ENCODE results near the gene THADA.
"Not testable (repeated sequence)": the region's sequence is repeated elsewhere in the genome, so short reads cannot be mapped to it uniquely, and the experiment has no call there.

Gene THADA

DNA sequence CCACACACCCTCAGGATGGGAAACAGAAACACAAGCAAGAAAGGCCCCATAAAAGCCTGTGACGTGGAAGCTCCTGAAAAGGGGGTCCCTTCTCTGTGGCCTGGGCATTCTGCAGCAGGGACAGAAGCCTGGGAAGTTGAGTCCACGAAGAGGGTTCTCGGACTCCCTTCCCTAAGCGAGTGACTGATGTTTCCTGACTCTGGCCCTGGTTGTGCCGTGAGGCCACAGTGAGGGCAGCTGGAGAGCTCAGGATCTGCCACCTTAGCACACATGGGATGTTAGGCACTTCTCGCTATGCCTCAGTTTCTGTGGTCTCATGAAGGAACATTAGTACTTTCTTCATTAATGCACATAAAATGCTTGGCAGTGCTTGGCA lies 282.2 kb downstream of the THADA start:
- DNase-seq: no peak

DNA sequence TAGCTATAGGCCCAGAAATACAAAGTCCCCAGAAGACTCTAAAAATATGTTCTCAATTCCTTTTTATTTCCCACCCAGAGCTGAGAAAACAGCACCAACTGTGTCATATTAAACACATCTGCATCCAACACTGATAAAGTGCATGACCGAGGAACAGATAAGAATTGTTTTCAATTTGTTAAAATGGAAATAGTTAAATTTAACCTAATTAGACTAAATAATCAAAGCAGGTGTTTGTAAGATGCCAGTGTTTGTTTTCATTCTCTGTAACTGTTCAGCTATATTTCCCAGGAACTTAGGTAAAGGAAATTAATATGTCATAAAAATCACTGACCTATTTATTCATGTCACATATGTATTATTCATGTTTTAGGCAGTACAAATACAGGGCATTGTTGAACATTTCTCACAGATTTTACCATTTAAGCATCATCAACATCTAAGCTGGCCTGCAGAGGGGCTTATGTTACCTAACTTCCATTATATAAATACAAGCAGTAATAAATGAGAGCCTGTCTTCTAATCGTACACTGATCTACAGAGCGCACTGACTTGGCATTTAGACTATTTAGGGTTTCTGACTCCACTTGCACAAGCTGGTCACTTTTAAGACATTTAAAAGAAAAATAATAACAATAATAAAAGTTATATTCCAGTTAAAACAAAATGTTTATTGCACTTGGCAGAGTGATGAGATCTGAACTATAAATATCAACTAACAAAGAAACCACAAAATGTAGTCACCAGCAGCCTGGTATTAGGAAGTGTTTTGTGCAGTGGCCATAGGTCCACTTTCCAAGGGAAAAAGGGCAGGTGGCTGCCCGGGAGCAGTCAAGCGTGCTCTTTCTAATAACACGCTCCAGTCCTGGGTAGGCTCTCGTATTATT lies 282.8 kb downstream of the THADA start:
- peak; percentile 36 for DNase-seq

DNA sequence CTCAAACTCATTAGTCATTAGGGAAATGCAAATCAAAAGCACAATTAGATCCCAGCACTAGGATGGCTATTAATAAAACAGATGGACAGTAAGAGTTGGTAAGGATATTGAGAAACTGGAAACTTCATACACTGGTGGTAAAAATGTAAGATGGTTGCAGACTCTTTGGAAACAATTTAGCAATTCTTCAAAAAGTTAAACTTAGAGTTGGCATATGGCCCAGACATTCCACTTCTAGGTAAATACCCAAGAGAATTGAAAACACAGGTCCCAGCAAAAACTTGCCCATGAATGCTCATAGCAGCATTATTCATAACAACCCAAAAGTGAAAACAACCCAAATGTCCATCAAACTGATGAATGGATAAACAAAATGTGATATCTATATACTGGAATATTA lies 284.6 kb downstream of the THADA start:
- DNase-seq: no peak

DNA sequence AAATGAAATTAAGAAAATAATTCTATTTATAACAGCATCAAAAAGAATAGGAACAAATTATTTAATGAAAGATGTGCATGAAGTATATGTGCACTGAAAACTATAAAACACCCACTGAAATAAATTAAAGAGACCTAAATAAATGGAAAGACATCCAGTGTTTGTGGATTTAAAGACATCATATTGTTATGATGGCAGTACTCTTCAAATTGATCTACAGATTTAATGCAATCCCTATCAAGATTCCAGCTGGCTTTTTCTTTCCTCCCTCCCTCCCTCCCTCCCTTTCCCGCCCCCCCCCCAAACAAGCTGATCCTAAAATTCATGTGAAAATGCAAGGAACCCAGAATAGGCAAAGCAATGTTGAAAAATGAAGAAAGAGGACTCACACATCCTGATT lies 285.9 kb downstream of the THADA start:
- no peak for DNase-seq

DNA sequence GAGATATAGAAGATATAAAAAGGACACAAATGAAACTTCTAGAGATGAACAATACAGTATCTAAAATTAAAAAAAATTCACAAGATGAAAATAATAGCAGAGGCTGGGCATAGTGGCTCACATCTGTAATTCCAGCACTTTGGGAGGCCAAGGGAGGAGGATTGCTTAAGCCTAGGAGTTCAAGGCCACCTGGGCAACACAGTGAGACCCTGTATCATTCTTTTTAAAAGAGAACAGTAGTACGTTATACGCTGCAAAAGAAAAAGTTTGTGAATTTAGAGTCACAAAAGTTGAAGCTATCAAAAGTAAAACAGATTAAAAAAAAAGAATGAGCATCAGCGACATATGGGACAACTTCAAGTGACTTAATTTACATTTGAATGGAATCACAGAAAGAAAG lies 287.9 kb downstream of the THADA start:
- DNase-seq: no peak

DNA sequence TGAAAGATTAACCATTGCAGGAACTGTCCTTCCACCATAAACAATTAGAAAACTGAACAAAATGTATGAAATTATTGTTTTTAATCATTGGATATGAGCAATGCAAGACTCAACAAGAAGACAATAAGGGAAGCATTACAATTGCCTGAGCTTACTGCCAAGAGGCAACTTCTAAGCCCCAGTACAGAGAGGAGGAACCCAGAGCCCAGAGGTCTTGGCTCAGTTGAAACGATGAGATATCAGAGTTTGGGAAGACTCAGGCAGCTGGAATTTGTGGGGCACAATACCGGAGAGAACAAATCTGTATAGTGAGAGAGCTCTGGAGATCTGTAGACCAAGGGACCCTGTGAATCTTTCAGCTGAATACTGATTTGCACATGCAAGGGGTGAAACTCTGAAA lies 288.8 kb downstream of the THADA start:
- no peak for DNase-seq

DNA sequence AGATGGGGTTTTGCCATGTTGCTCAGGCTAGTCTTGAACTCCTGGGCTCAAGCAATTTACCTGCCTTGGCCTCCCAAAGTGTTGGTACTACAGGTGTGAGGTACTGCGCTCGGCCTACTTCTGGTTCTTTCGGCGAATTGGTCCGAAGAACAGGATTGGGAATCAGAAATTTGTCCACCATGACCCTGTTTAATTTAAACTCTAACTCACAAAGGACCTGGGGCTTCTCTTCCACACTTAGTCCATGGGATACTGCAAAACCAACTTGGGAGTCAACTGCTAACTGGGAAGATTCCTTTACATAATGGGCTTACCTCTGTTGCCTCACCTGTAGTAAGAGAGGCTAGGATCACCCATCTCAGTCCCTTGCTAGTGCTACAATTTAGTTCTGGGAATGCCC lies 289.6 kb downstream of the THADA start:
- no peak for DNase-seq

DNA sequence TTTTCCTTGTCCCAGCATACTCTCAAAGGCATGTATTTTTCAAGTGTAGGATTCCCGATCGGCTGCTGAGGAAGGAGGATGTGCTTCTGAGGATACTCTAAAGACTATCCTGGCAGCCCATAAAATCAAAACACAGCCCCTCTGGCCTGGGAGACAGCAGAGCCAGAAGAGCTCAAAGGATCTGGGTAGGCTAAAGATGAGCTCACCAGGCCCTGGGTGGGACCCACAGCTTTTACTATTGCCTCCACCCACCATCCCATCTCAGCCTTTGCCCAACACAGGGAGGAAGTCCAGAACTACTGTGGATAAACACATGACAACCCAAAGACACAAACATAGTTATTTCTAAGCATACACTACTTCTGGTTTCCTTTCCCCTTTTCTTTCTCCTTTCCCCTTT lies 290.3 kb downstream of the THADA start:
- no peak for DNase-seq

DNA sequence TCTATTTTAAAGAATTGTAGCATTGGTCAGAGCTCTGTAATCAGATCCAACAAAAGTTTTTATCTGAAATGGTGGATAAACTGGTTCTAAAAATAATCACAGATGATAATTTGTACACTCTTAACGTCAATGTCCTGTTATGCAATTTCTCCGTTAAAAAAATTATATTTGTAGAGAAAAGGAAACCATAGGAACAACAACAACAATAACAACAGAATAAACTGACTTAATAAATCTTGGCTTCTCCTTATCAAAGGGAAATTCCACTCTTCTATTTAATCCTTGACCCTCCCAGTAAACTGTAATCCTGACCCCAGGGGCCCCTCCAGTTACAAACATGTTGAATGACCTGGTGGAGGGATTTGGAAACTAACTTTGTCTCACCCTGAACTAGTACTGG lies 290.8 kb downstream of the THADA start:
- no peak for DNase-seq

DNA sequence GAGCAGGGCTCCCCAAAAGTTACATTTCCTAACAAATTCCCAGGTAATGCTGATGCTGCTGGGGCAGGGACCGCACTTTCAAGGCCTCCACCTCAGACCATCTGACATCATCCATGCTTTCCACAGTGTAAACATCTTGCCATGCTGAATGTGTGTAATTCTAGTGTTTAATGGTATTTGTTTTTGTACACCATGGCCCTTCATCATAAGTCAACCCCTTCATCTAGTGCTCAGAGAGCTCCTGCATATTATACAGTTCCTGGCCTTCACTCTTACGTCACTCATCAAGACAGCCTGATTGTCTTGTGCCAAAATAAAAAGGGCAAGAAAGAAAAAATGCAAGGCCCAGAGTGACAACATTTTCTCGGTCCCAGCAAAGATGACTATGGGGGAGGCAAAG lies 291.9 kb downstream of the THADA start:
- peak; percentile 77 for DNase-seq

DNA sequence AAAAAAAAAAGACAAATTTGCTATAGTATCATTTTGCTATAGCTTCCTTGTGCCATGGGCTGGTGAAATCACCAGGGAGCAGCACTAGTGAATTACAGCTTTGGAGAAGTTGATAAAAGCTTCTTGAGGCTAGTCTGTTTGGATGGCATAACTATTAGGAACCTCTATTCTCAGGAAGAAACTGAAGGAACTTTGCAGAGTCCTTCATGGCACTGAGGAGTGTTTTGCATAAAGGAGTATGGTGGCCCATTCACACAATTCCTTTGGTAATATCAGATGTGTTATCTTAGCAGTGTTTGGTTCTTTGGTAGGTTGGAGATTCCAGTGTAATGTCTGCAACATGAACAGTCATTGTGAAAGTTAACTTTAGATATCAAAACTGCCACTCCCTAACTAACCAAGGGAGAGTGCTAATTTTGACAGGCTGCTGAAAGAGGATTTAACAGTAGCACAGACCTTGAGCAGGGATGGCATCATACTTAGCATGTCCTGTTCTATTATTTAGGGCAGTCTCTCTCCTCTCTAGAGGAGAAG lies 292.8 kb downstream of the THADA start:
- no peak for DNase-seq

DNA sequence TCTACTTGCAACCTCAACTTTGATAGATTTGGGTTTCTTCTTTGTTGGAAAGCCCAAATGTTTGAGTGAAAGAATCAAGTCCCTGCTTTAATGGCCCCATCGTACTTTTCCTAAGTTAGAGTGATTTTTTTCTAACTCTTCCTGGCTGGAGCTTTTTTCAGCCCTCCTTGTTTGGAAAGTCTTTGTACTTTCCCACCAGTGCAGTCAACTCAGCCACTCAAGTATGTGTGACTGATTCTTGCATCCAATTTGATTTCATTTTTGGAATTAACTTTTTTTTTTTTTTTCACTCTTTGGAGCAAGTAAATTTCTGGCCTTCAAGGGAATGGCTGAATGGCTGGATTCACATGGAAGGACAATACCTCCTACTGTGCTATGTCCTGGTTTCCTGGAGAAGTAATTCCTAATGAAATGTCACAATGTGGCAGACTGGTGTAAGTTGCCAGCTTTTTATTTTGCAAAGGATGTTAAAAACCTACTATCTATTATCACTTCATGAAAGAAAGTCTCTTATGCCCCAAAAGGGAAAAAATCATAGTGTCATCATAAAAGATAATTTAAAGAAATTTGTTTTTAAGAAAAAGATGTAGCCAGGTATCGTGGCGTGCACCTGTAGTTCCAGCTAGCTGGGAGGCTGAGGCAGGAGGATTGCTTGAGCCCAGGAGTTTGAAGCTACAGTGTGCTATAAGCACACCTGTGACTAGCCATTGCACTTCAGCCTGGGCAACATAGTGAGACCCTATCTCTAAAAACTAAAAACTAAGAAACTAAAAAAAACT lies 293.5 kb downstream of the THADA start:
- DNase-seq: no peak

DNA sequence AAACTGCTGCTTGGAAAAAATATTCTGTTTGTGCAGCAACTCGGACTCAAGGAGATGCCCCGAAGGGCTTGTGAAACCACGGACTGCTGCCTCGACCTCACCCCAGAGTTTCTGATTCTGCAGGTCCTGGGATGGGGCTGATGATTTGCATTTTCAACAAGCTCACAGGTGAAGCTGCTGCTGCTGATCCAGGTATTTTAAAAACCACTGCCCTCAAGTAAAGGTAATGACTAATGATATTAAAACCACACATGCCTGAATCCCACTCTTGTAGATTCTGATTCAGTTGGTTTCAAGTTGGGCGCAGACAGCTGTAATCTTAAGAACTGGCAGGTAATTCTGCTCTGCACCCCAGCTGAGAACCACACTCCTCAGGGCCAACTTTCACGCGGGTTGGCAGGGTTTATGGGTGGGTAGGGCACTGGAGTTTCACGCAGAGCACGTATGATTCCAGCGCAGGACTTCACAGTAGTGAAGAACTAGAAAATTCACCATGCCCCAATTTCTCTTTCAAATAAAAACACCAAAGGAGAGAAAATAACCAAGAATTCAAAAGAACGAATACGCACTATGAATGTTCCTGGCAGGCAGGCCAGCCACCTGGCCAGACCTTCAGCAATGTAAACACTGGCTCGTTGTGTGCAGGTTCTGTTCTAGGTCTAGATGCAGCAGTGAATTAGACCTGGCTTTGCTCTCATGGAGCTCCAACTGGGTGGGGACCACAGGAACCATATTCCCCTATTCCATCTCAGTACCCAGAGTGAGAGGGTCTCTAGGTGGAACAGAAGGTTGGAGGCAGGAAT lies 294.9 kb downstream of the THADA start:
- peak; percentile 15 for DNase-seq

DNA sequence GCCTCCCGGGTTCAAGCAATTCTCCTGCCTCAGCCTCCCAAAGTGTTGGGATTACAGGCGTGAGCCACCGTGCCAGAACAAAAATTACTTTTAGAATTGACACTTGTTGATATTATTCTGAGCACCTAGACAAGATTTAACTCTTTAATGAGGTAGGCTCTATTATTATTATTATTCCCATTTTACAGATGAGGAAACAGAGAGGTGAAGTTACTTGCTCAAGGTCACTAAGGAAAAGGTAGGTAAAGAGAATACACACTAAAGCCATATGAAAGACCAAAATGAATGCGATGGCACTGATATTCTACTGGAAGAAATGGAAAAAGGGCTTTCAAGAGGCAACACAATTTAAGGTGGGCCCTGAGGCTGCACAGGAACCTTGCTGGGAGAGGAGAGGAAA lies 295.6 kb downstream of the THADA start:
- DNase-seq: no peak

DNA sequence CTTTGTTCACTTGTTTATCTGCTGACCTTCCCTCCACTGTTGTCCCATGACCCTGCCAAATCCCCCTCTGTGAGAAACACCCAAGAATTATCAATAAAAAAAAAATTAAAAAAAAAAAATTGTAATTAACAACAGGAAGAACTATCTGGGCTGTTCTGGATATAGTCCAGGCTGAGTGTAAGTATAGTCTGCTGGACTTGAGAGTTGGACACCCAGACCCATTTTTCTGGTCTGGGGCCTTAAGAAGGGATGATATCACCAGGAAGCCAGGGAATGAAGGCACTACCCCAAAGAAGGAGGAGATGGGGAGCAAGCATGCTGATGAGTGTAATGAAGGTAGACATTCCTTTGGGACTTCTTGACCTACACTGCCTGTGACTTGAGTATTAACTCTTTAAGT lies 297.3 kb downstream of the THADA start:
- no peak for DNase-seq

DNA sequence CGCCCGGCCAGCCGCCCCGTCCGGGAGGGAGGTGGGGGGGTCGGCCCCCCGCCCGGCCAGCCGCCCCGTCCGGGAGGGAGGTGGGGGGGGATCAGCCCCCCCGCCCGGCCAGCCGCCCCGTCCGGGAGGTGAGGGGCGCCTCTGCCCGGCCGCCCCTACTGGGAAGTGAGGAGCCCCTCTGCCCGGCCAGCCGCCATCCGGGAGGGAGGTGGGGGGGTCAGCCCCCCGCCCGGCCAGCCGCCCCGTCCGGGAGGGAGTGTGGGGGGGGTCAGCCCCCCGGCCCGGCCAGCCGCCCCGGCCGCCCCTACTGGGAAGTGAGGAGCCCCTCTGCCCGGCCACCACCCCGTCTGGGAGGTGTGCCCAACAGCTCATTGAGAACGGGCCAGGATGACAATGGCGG lies 298.1 kb downstream of the THADA start:
- not testable (repeated sequence) for DNase-seq

DNA sequence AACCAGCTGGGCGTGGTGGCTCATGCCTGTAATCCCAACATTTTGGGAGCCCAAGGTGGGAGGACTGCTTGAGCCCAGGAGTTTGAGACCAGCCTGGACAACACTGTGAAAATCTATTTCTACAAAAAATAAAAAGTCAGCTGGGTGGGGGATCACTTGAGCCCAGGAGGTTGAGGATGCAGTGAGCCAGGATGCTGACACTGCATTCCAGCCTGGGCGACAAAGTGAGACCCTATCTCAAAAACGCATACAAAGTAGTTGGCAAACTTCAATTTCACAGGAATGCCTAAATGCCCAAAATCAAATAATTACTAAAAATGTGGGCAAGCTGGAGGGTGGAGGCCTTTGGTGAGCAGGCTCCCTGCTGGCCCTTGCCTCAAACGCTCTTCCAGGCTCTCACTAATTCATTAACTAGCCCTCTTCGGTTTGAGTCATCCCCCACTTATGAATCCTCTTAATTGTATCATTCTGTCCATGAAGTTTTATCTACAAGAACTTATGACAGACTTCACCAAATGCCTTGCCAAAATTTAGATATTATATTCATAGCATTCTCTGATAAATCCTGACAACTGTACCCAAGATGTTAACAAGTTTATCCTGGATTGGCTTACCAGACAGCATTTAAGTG lies 300.8 kb downstream of the THADA start:
- DNase-seq: no peak

DNA sequence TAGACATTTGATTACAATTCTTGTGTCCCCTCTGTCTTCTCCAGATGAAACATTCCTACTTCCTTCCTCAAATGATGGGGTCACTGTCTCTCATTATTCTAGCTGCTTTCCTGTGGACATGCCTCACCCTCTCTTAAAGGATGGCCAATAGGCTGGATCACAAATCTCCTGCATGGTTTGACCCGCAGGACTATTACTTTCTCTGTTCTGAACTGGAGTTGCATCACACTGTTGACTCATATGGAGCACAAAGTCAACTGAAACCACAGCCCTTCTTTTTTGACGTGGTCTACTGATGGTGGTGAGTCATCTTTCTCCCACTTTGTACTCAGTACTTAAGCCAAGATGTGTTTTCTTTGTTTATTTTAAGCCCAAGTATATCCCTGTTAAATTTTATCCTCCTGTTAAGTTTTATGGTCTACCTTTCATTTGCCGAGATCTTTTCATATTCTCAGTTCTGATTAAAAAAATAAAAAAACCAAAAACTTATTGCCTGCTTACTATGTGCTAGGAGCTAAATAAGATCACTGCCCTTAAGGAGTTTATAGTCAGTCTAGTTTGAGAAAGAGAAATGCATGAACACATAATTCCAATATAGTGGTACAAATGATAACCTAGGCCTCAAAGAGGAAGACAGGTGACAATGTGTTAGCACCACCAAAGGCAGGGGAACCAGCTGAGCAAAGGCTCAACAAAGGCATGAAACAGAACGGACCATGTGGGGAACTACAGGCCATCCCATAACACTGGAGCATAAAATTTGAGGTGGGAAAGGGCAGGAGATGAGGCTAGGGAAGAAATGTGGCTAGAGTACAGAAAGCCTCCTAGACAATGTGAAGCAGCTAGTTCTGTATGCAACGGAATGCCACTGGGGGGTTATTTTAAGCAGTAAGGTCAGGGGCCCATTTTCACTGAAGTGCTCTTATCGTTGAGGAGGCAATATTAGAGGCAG lies 301.8 kb downstream of the THADA start:
- no peak for DNase-seq

DNA sequence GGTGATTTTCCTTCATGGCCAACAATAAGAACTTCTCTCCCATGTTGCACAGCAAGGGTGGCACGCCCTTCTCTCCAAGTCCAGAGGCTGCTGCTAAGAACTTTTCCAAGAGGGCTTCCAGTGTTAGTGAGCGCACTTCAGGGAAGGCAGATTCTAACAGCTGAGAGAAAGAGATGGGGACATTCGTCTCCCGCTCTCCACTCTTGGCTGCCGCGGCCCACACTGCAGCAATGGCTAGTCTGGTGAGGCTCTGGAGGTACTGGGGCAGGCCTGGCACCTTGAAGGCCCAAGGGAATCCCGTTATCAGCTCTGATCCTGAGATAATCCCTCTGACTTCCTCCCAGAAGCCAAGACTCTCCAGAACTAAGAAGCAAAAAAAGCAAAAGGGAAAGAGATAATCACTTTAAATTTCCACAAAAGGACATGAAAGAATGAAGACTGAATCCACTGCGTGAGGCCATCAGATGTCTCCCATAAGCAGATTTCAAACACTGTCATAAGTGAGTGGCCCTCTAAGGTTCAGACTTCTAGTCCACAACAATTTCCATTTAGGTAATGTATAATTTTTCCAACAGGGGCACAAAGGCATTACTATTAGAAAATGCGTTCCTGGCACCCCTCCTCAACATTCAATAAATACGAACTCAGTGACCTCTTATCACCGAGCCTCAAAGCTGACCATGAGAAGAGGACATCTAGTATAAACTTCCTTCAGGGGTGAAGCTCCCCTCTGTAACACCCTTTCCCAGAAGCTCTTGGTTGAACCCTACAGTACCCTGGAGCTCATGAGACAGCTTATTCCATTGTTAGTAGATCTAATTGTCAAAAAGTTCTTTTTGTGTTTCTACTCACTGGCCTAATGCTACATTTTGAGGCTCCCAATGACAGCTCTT lies 302.7 kb downstream of the THADA start:
- no peak for DNase-seq

DNA sequence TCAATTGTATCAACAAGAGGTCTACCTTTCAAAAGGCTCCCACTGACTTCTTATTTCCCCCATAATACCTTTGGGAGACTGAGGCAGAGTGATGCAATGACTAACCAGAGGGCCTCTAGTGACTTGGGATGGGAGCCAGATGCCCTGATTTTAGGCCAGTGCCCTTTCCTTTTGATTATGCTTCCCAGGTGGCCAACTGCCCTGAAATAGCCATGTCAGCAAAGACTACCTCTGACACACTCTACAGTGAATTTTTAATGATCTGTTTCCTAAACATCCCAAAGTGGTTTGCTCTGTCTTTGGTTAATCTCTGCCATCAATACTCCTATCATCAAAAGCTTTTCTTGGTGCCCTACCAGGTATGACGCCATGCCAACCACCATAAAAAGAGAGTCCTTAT lies 303.5 kb downstream of the THADA start:
- DNase-seq: no peak

DNA sequence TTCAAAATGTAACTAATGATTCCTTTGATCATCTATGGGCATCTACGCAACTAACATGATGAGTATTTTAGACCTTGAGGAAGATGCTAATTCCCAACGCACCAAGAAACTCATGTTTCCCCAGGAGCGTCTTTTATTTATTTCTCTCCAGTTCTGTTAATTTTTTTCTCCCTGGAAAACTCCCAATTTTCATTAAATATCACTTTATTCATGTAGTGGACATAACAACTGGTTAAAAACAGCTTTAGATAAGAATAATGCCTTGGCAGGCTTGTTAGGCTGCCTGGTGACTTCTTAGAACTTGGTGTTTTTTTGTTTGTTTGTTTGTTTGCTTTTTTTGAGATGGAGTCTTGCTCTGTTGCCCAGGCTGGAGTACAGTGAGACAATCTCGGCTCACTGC lies 306.5 kb downstream of the THADA start:
- no peak for DNase-seq

Data from NCI-H2029 (cell line).